Astrocyte of the hippocampus (primary cell): ENCODE data around the gene HLA-G.
"Not testable (repeated sequence)": the region's sequence is repeated elsewhere in the genome, so short reads cannot be mapped to it uniquely, and the experiment has no call there.

ENCODE experiments used
- DNase-seq: peaks from one replicate; pipeline ENCODE4 v3.0.0; 2011; ENCODE audit warnings: low read depth, low spot score

HLA-G gene

GRCh38 chr6:29827579-29828470, at the start of gene HLA-G:
Gene HLA-G, plus strand, starts transcription at chr6:29827825. Its CDS starts 20 bp downstream, at chr6:29827845.
- DNase-seq = no peak

- DNase-seq = not testable (repeated sequence)
These were observed 47.5 kb upstream of the HLA-G start for GRCh38 chr6:29780019-29780698.

- DNase-seq = no peak
These were observed 38.4 kb upstream of the HLA-G start for GRCh38 chr6:29789176-29789575.

- DNase-seq = no peak
These were observed 37.0 kb upstream of the HLA-G start for GRCh38 chr6:29790626-29791025.

- no peak for DNase-seq
These were observed 36.5 kb upstream of the HLA-G start for GRCh38 chr6:29791162-29791561.

GRCh38 chr6:29791786-29792122, 35.9 kb upstream of the HLA-G start:
- no peak for DNase-seq

GRCh38 chr6:29792123-29793035, 35.2 kb upstream of the HLA-G start:
- DNase-seq = peak; percentile 17

- no peak for DNase-seq
These were observed 34.6 kb upstream of the HLA-G start for GRCh38 chr6:29793036-29793356.

- DNase-seq = no peak
These were observed 33.8 kb upstream of the HLA-G start for GRCh38 chr6:29793796-29794195.

GRCh38 chr6:29796026-29796425, 31.6 kb upstream of the HLA-G start:
- DNase-seq = no peak

GRCh38 chr6:29797135-29797534, 30.5 kb upstream of the HLA-G start:
- DNase-seq = no peak

- DNase-seq = no peak
These were observed 29.7 kb upstream of the HLA-G start for GRCh38 chr6:29797966-29798365.

- no peak for DNase-seq
These were observed 27.4 kb upstream of the HLA-G start for GRCh38 chr6:29800254-29800653.

GRCh38 chr6:29806387-29806786, 21.2 kb upstream of the HLA-G start:
- DNase-seq = no peak

GRCh38 chr6:29809249-29809648, 18.4 kb upstream of the HLA-G start:
- DNase-seq = no peak

- no peak for DNase-seq
These were observed 17.3 kb upstream of the HLA-G start for GRCh38 chr6:29810371-29810770.

- DNase-seq = no peak
These were observed 16.2 kb upstream of the HLA-G start for GRCh38 chr6:29811377-29811776.

GRCh38 chr6:29813066-29813465, 14.6 kb upstream of the HLA-G start:
- no peak for DNase-seq

- DNase-seq = no peak
These were observed 13.8 kb upstream of the HLA-G start for GRCh38 chr6:29813809-29814208.

- no peak for DNase-seq
These were observed 13.1 kb upstream of the HLA-G start for GRCh38 chr6:29814379-29815117.

GRCh38 chr6:29815118-29815750, 12.4 kb upstream of the HLA-G start:
- no peak for DNase-seq
